OCI-LY3 (cell line): Measurements from ENCODE around the gene ACACA.

Experiments
- H2AFZ ChIP-seq: fragments of 200-600, 300-600 bp; shearing (Covaris generic); 2 replicates; pipeline ENCODE4 v1.6.0; 2014; ENCODE audit warnings: antibody characterized with exemption, low read depth, low read length
- H3K27ac ChIP-seq: fragments of 200-600, 300-600 bp; sonication (generic); 2 replicates; pipeline ENCODE4 v1.5.1; 2014; ENCODE audit warnings: mild to moderate bottlenecking, low read length, moderate library complexity, mixed read lengths
- H3K27me3 ChIP-seq: fragments of 200-600, 300-600 bp; sonication (generic); 2 replicates; pipeline ENCODE4 v1.6.1; 2014; ENCODE audit warnings: low read depth, low read length, mixed read lengths
- H3K36me3 ChIP-seq: fragments of 200-600, 300-600 bp; sonication (generic); replicated peaks from 2 replicates; pipeline ENCODE3; 2014; ENCODE audit warnings: low read depth, low read length, mixed read lengths
- H3K4me1 ChIP-seq: fragments of 300-600, 200-600 bp; sonication (generic); 2 replicates; pipeline ENCODE4 v1.6.1; 2014; ENCODE audit warnings: low read length, mixed read lengths
- H3K4me2 ChIP-seq: fragments of 200-600, 300-600 bp; sonication (generic); 2 replicates; pipeline ENCODE4 v1.6.1; 2014; ENCODE audit warnings: low read length, mixed read lengths
- H3K4me3 ChIP-seq: fragments of 300-600, 200-600 bp; sonication (generic); 2 replicates; pipeline ENCODE4 v1.5.1; 2014; ENCODE audit warnings: antibody characterized with exemption, mild to moderate bottlenecking, low read length, moderate library complexity
- H3K79me2 ChIP-seq: fragments of 300-600, 200-600 bp; shearing (Covaris generic); 2 replicates; pipeline ENCODE4 v1.6.1; 2014; ENCODE audit warnings: mild to moderate bottlenecking, low read length, mixed read lengths
- H3K9ac ChIP-seq: fragments of 300-600, 200-600 bp; shearing (Covaris generic); 2 replicates; pipeline ENCODE4 v1.6.0; 2014; ENCODE audit warnings: mild to moderate bottlenecking, low read length, moderate library complexity
- H3K9me3 ChIP-seq: fragments of 200-600, 300-600 bp; shearing (Covaris generic); 2 replicates; pipeline ENCODE4 v1.6.1; 2014; ENCODE audit warnings: low read length, mixed read lengths; ENCODE audit not compliant: insufficient read depth
- H4K20me1 ChIP-seq: fragments of 200-600, 300-600 bp; sonication (generic); 2 replicates; pipeline ENCODE4 v1.6.1; 2016; ENCODE audit warnings: low read length, mixed read lengths; ENCODE audit not compliant: insufficient read depth
- CTCF ChIP-seq: fragments of 200-600, 300-600 bp; sonication (generic); IDR thresholded peaks from 2 replicates; pipeline ENCODE4 v1.5.1; 2014; ENCODE audit warnings: antibody characterized with exemption, low read length, low read depth
- EZH2phosphoT487 ChIP-seq: fragments of 200-600 bp; shearing (Covaris generic); IDR thresholded peaks from 2 replicates; pipeline ENCODE4 v1.6.1; 2018; ENCODE audit warnings: antibody characterized with exemption, mixed run types, low read depth

ACACA gene

GRCh38 chr17:37121616-37122015 is 285.0 kb downstream of the ACACA start:
- no peak overlapping the region for H3K4me2 ChIP-seq

GRCh38 chr17:37118366-37119137 is 288.1 kb downstream of the ACACA start:
- Histone ChIP-seq H3K27me3 (no peaks in the 10 kb centered on the region), H3K4me1 (no peaks in the 10 kb centered on the region), H3K27ac (no peak overlapping the region), H4K20me1 (no peaks in the 10 kb centered on the region), H3K9ac (no peak overlapping the region), H3K9me3 (no peaks in the 10 kb centered on the region), H2AFZ (no peak overlapping the region), H3K36me3 (peaks cover 19% of the 10 kb centered on the region), H3K4me2 (no peak overlapping the region), H3K79me2 (no peaks in the 10 kb centered on the region), H3K4me3 (no peak overlapping the region)
- TF ChIP-seq EZH2phosphoT487 (no peak), CTCF (no peak)

More at GRCh38 chr17:37121616-37122015, 285.0 kb downstream of the ACACA start:
- no peaks in the 10 kb centered on the region for H3K27me3 ChIP-seq
- no peak for TF ChIP-seq EZH2phosphoT487
- TF ChIP-seq CTCF = no peak
- no peaks in the 10 kb centered on the region for H3K9me3 ChIP-seq
- no peaks in the 10 kb centered on the region for H3K4me1 ChIP-seq
- H3K36me3 ChIP-seq = peaks cover 39% of the 10 kb centered on the region
- H3K27ac ChIP-seq = no peak overlapping the region
- no peak overlapping the region for H3K4me3 ChIP-seq
- H3K9ac ChIP-seq = no peak overlapping the region
- H3K79me2 ChIP-seq = no peaks in the 10 kb centered on the region
- no peak overlapping the region for H2AFZ ChIP-seq
- H4K20me1 ChIP-seq = no peaks in the 10 kb centered on the region

GRCh38 chr17:37117373-37118142 is 289.1 kb downstream of the ACACA start:
- no peak overlapping the region for H2AFZ ChIP-seq
- H3K9me3 ChIP-seq = no peaks in the 10 kb centered on the region
- no peak overlapping the region for H3K4me3 ChIP-seq
- no peak overlapping the region for H3K9ac ChIP-seq
- no peaks in the 10 kb centered on the region for H3K4me1 ChIP-seq
- no peak overlapping the region for H3K4me2 ChIP-seq
- H3K79me2 ChIP-seq = no peaks in the 10 kb centered on the region
- no peak overlapping the region for H3K27ac ChIP-seq
- H4K20me1 ChIP-seq = no peaks in the 10 kb centered on the region
- peaks cover 23% of the 10 kb centered on the region for H3K36me3 ChIP-seq
- H3K27me3 ChIP-seq = no peaks in the 10 kb centered on the region
- TF ChIP-seq CTCF = no peak

- Histone ChIP-seq H3K4me3 (no peak overlapping the region), H3K4me2 (no peak overlapping the region), H3K4me1 (no peaks in the 10 kb centered on the region), H4K20me1 (no peaks in the 10 kb centered on the region), H3K36me3 (peaks cover 21% of the 10 kb centered on the region), H3K79me2 (no peaks in the 10 kb centered on the region), H3K27me3 (no peaks in the 10 kb centered on the region), H3K27ac (no peak overlapping the region), H3K9ac (no peak overlapping the region), H2AFZ (no peak overlapping the region), H3K9me3 (no peaks in the 10 kb centered on the region)
- no peak for TF ChIP-seq CTCF
- TF ChIP-seq EZH2phosphoT487 = no peak
These were observed 289.9 kb downstream of the ACACA start for GRCh38 chr17:37116671-37117185.
